Lung microvascular endothelial cell (primary cell): Measurements from ENCODE around the gene MAT2B. TPM values are rescaled to one million over a fixed set of nuclear protein-coding genes. Genes with fewer than 3 reads are reported as not detected.
A peak's percentile ranks its signal among the peaks of the same experiment; 100 is the strongest.

Source experiments
- DNase-seq, 2 donors: peaks; one replicate each; pipeline versions ENCODE4 v3.0.0 to v3.0.0-alpha.2; 2010; ENCODE audit warnings: low read depth in 2 of 2
- total RNA-seq: library from RNA; depleted of rRNA; stranded (reverse); fragments of >200 nt; gene quantifications from 2 replicates; pipeline ENCODE4 v1.2.1, GENCODE V29; 2014

The MAT2B gene
- 77.1 and 81.0 TPM in 2 replicates for total RNA-seq

- peak; percentile 96 to 97 for DNase-seq
These were observed at the start of gene MAT2B for GRCh38 chr5:163505368-163506094. TSS of gene MAT2B (plus strand) at chr5:163505619. CDS start at chr5:163505687, 68 bp downstream.

- DNase-seq, result no peak
These were observed 49.3 kb upstream of the MAT2B start for GRCh38 chr5:163456029-163456589.

DNA sequence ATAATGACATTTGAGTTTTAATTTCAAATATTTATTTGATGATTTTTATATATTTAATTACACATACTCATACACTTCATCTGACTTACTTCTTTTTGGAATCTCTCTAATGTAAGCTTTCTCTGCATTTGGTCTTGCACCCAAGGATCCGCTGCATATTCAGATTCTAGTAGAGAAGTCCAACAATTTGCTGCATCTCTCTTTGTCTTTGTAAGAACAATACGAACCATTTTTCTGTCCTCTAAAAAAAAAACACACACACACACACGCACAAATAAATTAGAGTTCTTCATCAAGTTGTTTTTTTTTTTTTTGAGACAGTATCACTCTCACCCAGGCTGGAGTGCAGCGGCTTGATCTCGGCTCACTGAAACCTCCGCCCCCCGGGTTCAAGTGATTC lies 48.6 kb upstream of the MAT2B start:
- DNase-seq, result no peak

GRCh38 chr5:163458778-163459385 lies 46.5 kb upstream of the MAT2B start:
- DNase-seq, result no peak

GRCh38 chr5:163459462-163459818 lies 46.0 kb upstream of the MAT2B start:
- DNase-seq, result no peak

DNA sequence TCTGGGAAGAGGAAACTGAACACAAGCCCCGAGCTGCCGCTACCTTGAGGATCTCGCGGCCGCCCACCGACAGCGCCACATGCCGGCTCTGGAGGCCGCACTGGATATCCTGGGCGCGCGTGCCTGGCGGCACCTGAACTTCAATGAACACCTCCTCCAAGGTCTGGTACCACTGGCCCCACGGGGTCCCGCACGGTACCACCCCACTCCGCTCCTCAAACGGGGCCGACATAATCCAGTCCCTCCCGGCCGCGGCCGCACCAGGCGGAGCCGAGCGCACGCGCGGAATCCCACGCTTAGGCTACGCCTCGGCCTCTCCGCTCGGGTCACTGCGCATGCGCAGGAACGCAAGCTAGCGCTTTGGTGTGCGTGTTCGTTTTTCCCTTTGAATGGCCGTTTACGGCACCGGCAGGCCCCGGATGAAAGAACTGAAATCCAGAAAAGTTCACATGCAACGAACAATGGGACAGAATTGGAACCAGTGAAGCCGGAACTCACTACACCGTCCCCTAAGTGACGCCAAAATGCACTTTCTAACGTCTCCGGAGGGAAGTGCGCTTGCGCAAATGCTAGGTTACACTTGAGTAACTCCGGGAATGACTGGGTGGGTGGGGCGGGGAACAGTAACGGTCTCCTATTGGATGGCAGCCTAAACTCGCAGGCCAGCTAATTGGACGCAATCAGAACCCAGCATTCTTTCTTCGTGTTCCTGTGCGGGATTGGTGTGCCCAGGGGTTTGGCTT lies 45.4 kb upstream of the MAT2B start, which contains the start of gene NUDCD2:
NUDCD2 (minus strand) TSS at position 284 of the 743 bp plus-strand sequence; CDS start at position 232, 52 bp downstream.
- DNase-seq, result peak; percentile 99

DNA sequence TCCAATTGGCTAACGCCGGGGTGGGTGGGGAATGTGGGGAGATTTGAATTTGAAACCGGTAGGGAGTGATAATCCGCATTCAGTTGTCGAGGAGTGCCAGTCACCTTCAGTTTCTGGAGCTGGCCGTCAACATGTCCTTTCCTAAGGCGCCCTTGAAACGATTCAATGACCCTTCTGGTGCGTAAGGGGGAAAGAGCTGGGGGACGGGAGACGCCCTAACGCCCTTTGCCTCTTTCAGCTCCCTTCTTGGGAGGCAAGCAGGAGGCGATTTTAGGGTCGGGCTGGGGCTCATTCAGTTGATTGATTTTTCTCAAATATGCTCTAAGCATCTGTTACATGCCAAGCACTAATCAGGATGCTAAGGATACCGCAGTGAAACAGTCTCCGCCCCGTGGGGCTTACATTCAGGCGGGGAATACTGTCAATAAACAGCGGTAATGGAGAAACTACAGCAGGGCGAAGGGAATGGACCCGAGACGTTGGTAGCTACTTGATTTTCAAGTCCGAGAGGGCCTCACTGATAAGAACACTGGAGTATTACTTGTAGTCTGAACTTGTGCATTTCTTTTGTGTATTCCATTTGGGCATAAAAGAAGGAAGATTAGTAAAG lies 44.8 kb upstream of the MAT2B start, which contains the start of gene HMMR:
HMMR (plus strand) TSS at position 71 of the 610 bp plus-strand sequence; CDS start at position 132, 61 bp downstream.
- peak in 1 of 2 donors; percentile 33 for DNase-seq

DNA sequence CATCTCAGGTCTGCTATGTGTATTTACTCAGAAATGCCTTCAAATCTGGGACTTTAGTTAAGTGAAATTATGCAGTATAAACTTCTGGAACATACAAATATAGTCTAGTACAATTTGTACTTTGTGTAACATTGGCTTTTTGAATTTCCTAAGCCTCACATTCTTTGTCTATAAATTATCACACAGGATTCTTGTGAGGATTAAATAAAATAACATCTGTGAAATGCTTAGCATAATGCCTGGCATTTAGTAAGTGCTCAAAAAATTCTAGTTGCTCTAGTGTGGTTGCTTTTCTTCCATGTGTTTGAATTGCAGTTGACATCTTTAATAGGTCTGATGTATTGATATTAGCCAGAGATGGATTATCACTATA lies 42.4 kb upstream of the MAT2B start:
- no peak for DNase-seq

- DNase-seq, result no peak
These were observed 37.7 kb upstream of the MAT2B start for GRCh38 chr5:163467682-163468081.

DNA sequence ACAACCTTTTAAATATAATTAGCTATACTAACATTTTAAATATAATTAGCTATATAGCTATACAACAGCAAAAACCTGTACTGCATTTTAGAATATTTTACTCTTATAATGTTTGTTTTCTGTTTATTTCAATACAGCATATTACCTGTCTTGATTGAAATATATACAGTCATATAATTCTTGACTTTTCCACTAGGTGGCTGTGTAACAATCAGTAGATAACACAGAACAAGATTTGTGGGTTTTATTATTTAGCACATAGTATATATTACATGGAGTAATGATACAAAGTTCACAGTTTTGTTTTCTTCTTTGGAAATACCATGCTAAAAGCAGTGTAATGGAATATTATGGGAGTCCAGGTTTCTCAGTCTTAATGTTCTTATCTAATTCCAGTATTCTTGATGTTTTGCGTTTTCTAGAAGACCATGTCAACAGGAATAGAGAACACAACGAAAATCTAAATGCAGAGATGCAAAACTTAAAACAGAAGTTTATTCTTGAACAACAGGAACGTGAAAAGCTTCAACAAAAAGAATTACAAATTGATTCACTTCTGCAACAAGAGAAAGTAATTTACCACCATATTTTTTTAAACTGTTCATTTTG lies 31.7 kb upstream of the MAT2B start:
- DNase-seq, result peak; percentile 24 to 59

DNA sequence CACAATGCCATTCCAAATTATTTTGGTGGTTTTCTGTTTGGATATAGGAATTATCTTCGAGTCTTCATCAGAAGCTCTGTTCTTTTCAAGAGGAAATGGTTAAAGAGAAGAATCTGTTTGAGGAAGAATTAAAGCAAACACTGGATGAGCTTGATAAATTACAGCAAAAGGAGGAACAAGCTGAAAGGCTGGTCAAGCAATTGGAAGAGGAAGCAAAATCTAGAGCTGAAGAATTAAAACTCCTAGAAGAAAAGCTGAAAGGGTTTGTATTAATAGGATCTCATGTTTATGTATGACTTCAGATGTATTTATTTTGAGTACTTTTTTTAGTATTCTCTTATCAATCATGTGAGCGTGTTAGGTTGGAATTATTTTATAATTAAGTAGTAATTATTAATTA lies 30.0 kb upstream of the MAT2B start:
- no peak for DNase-seq

- peak in 1 of 2 donors; percentile 46 for DNase-seq
These were observed 27.1 kb upstream of the MAT2B start for GRCh38 chr5:163478126-163478981.

DNA sequence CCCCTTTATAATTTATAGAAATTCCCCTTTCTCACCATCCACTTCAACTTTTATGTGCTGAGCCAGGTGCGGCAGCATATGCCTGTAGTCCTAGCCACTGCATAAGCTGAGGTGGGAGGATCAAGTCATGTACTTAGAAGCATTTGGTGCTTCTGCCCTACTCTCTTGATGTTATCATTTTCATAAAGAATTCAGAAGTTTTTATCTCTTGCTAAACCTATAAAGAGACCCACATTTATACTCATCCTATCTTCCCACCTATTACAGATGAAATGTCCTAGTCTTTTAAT lies 26.5 kb upstream of the MAT2B start:
- DNase-seq, result no peak

GRCh38 chr5:163489055-163489744 lies 16.2 kb upstream of the MAT2B start:
- peak; percentile 18 to 33 for DNase-seq

DNA sequence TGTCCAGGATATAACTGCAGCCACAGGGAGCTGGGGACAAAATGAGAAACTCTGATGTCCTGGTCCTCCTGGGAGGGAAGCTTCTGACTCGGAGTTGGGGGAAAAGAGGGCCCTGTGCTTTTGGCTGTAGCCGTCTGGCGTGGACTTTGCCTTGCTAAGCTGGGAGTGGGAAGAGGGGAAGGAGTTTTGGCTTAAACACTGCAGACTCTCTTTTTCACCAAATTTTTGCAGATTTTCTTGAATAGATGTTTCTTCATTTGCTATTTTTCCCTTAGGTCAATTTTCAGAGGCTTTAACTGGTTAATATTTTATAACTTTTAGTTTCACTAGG lies 15.7 kb upstream of the MAT2B start:
- DNase-seq, result no peak

DNA sequence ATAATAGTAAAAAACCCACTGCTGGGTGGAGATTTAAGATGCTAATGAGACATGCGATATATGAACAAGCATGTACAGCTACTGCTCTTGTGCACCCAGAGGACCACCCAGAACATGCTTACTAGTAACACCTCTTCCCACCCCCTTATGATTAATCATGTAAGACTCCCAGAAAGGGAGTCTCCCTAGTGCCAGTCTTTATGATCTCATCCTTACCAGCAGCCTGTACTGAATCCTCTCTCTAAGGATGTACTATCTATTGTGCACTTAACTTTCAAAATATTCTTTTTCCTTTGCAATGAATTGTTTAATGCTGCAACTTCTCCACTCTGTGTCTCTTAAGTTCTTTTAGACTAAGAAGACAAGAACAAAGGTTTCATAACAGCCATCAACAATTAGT lies 9.1 kb upstream of the MAT2B start:
- peak in 1 of 2 donors; percentile 8 for DNase-seq

GRCh38 chr5:163497315-163497714 lies 8.1 kb upstream of the MAT2B start:
- DNase-seq, result no peak

DNA sequence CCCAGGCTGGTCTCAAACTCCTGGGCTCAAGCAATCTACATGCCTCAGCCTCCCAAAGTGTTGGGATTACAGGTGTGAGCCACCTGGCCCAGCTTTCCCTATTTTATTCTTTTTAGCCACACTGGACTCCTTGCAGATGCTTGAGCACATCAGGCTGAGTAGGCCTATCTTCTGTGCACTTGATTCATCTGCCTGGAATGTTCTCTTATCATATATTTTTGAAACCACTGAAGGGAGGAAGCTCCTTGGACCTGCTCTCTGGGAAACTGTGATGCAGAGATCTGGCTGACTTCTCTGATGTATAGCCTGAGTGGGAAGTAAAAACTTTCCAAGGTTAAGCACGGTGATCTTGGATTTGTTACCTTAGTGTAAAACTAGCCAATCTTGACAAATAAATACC lies 6.5 kb upstream of the MAT2B start:
- no peak for DNase-seq

DNA sequence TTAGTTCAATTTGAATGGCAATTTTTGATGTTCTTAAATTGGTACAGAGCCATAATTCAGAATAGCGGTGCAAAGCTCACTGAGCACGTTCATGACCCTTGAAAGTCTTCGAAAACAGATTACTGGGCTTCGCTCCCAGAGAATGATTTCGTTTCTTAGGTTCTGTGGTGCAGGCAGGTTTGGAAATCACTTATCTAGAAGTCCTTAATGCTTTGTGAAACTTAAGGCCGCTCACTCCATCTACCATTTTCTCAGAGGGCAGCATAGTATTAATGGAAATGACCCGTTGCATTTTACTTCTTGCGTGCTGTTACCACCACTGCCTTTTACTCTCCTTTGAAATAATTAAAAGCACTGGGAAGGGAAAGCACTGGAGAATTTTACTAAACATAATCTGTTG lies 2.9 kb upstream of the MAT2B start:
- DNase-seq, result no peak
